Measurements from ENCODE around the gene PLEK.

- TF ChIP-seq POLR2AphosphoS5 (IDR thresholded peaks at IDR 0.05) (no peak), EP300 (IDR thresholded peaks at IDR 0.05; ENCODE audit: low read depth) (no peak)
- TF ChIP-seq, protein P1, sequence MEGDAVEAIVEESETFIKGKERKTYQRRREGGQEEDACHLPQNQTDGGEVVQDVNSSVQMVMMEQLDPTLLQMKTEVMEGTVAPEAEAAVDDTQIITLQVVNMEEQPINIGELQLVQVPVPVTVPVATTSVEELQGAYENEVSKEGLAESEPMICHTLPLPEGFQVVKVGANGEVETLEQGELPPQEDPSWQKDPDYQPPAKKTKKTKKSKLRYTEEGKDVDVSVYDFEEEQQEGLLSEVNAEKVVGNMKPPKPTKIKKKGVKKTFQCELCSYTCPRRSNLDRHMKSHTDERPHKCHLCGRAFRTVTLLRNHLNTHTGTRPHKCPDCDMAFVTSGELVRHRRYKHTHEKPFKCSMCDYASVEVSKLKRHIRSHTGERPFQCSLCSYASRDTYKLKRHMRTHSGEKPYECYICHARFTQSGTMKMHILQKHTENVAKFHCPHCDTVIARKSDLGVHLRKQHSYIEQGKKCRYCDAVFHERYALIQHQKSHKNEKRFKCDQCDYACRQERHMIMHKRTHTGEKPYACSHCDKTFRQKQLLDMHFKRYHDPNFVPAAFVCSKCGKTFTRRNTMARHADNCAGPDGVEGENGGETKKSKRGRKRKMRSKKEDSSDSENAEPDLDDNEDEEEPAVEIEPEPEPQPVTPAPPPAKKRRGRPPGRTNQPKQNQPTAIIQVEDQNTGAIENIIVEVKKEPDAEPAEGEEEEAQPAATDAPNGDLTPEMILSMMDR (IDR thresholded peaks at IDR 0.05) = no peak
Measured at GRCh38 chr2:68423966-68424650, 59.0 kb downstream of the PLEK start.

All from transverse colon (tissue), 4 donors.